Tibial artery (tissue), 4 donors: Measurements from ENCODE around the gene RAB11FIP3.

Experiments
- DNase-seq, 2 donors: peaks; one replicate each; pipeline ENCODE4 v3.0.0-alpha.2; 2019
- H3K27ac ChIP-seq, 2 donors: fragments of 200-600 bp; sonication (generic) in 1 of 2; 1 replicate in 1 of 2; 2 replicates in 1 of 2; pipeline ENCODE4 v1.5.1; 2018 to 2019; ENCODE audit warnings: mild to moderate bottlenecking in 1 of 2
- H3K27me3 ChIP-seq, 2 donors: fragments of 200-600 bp; sonication (generic) in 1 of 2; one replicate each; pipeline versions ENCODE4 v1.5.1 to v1.6.0; 2016 to 2019
- H3K36me3 ChIP-seq, 3 donors: fragments of 200-600 bp; sonication (generic) in 2 of 3; one replicate each; pipeline ENCODE4 v1.5.1; 2016 to 2019; ENCODE audit warnings: mild to moderate bottlenecking in 2 of 3
- H3K4me1 ChIP-seq, 4 donors: fragments of 200-600 bp; sonication (generic) in 2 of 4; 1 replicate in 3 of 4; 2 replicates in 1 of 4; pipeline ENCODE4 v1.5.1; 2016 to 2019
- H3K4me3 ChIP-seq, 2 donors: fragments of 200-600 bp; sonication (generic) in 1 of 2; 1 replicate in 1 of 2; 2 replicates in 1 of 2; pipeline ENCODE4 v1.5.1; 2018 to 2019; ENCODE audit warnings: mild to moderate bottlenecking in 2 of 2
- H3K9me3 ChIP-seq, 3 donors: fragments of 200-600 bp; sonication (generic) in 1 of 3; one replicate each; pipeline ENCODE4 v1.5.1; 2016 to 2019
- CTCF ChIP-seq, 2 experiments: fragments of 200-600 bp in 1 of 2; fragments of 450-650 bp in 1 of 2; IDR thresholded peaks; one replicate each; pipeline ENCODE4 v1.5.1; 2017 to 2019; ENCODE audit warnings: antibody characterized with exemption in 2 of 2, mild to moderate bottlenecking in 1 of 2, moderate library complexity in 1 of 2
- intact Hi-C: fragments of 100-400 bp; cut with DNase I; formaldehyde crosslinking; loops from one replicate; pipeline ENCODE4 v1.15.0; 2023; ENCODE audit warnings: low total_unique reads

RAB11FIP3 gene

GRCh38 chr16:397736-398332 lies 27.6 kb upstream of the RAB11FIP3 start:
- TF ChIP-seq CTCF (IDR thresholded peaks at IDR 0.05) = peak; percentile 68 to 71
- peak; percentile 83 to 92 for DNase-seq
- H3K36me3 ChIP-seq = peaks cover 0 to 17% (median 0%) of the 10 kb centered on the region in 3 donors
- no peaks in the 10 kb centered on the region for H3K27me3 ChIP-seq
- peak overlapping the region; percentile 73 to 75 for H3K4me3 ChIP-seq
- intact Hi-C loops = no loop called here
- H3K27ac ChIP-seq = peak overlapping the region; percentile 86 to 87
- no peaks in the 10 kb centered on the region for H3K9me3 ChIP-seq
- H3K4me1 ChIP-seq = peaks cover 0 to 34% (median 20%) of the 10 kb centered on the region in 4 donors

- H3K27me3 ChIP-seq = no peaks in the 10 kb centered on the region
- H3K4me1 ChIP-seq = peaks cover 0 to 34% (median 20%) of the 10 kb centered on the region in 4 donors
- intact Hi-C loops = no loop called here
- H3K27ac ChIP-seq = peak overlapping the region; percentile 86 to 87
- H3K9me3 ChIP-seq = no peaks in the 10 kb centered on the region
- H3K36me3 ChIP-seq = peaks cover 0 to 17% (median 0%) of the 10 kb centered on the region in 3 donors
- no peak for DNase-seq
- H3K4me3 ChIP-seq = no peak overlapping the region
- no peak for TF ChIP-seq CTCF (IDR thresholded peaks at IDR 0.05)
Measured at GRCh38 chr16:398561-399339, 26.7 kb upstream of the RAB11FIP3 start.

- Histone ChIP-seq H3K27ac (no peak overlapping the region), H3K9me3 (no peaks in the 10 kb centered on the region), H3K4me3 (no peak overlapping the region), H3K27me3 (no peaks in the 10 kb centered on the region), H3K36me3 (peaks cover 0 to 17% (median 0%) of the 10 kb centered on the region in 3 donors), H3K4me1 (peaks cover 0 to 34% (median 20%) of the 10 kb centered on the region in 4 donors)
- no peak for TF ChIP-seq CTCF (IDR thresholded peaks at IDR 0.05)
- no peak for DNase-seq
- intact Hi-C loops = loop anchor here (5.0 kb wide), 1 partner anchor 47 kb away; the partner anchor contains the start of gene AXIN1
Measured at GRCh38 chr16:399340-400019, 26.0 kb upstream of the RAB11FIP3 start.

- DNase-seq = no peak
- H3K36me3 ChIP-seq = peaks cover 0 to 17% (median 0%) of the 10 kb centered on the region in 3 donors
- H3K4me3 ChIP-seq = peak overlapping the region; percentile 69 to 87
- intact Hi-C loops = loop anchor here (5.0 kb wide), 1 partner anchor 48 kb away; the partner anchor contains the start of gene AXIN1
- H3K9me3 ChIP-seq = no peaks in the 10 kb centered on the region
- H3K27ac ChIP-seq = peak overlapping the region; percentile 83 to 95
- no peak for TF ChIP-seq CTCF (IDR thresholded peaks at IDR 0.05)
- no peaks in the 10 kb centered on the region for H3K27me3 ChIP-seq
- H3K4me1 ChIP-seq = peaks cover 0 to 34% (median 20%) of the 10 kb centered on the region in 4 donors
Measured at GRCh38 chr16:400061-400591, 25.3 kb upstream of the RAB11FIP3 start.
